IMR-90 (cell line): Measurements from ENCODE around the gene RIMS1. TPM values are rescaled to one million over a fixed set of nuclear protein-coding genes. Genes with fewer than 3 reads are reported as not detected.

Experiments
- ATAC-seq: fragments of 200-7000 bp; cut with Tn5 transposase; 2 replicates; pipeline ENCODE4 v1.9.1; 2020; ENCODE audit warnings: low read depth, mild to moderate bottlenecking, moderate library complexity
- BruUV-seq: library from RNA; stranded (reverse); fragments of 400-500 nt; replicated peaks from 2 replicates; lab custom pipeline; 2021; lab: Mats Ljungman, UMichigan
- CTCF ChIA-PET: fragments of 300-600 bp; formaldehyde crosslinking; extraction: SDS; loops from one replicate; lab custom pipeline; 2021; ENCODE audit warnings: antibody characterized with exemption; lab: Yijun Ruan, JAX
- POLR2A ChIA-PET: fragments of 300-600 bp; sonication (Branson Sonifier 250); formaldehyde crosslinking; loops from one replicate; lab custom pipeline; 2022; ENCODE audit warnings: antibody characterized with exemption; ENCODE audit not compliant: unreplicated experiment; lab: Charles Lee
- DNase-seq: peaks from one replicate; pipeline ENCODE4 v3.0.0; 2013
- H2AFZ ChIP-seq: replicated peaks from 2 replicates; pipeline ENCODE3; 2013; ENCODE audit warnings: low read length, mild to moderate bottlenecking; ENCODE audit not compliant: poor library complexity
- H2AK5ac ChIP-seq: 2 replicates; pipeline ENCODE4 v1.6.1; 2013; ENCODE audit warnings: low read depth, low read length, inconsistent platforms
- H2AK9ac ChIP-seq: replicated peaks from 2 replicates; pipeline ENCODE3; 2013; ENCODE audit warnings: mild to moderate bottlenecking, low read depth, low read length, moderate library complexity; ENCODE audit not compliant: poor library complexity
- H2BK120ac ChIP-seq: 2 replicates; pipeline ENCODE4 v1.6.1; 2013; ENCODE audit warnings: low read depth, low read length, inconsistent platforms
- H2BK15ac ChIP-seq: 3 replicates; pipeline ENCODE4 v1.6.1; 2013; ENCODE audit warnings: low read depth, low read length, inconsistent platforms
- H2BK20ac ChIP-seq: 2 replicates; pipeline ENCODE4 v1.6.1; 2013; ENCODE audit warnings: low read depth, mild to moderate bottlenecking, inconsistent platforms, low read length, moderate library complexity
- H2BK5ac ChIP-seq: 2 replicates; pipeline ENCODE4 v1.6.1; 2013; ENCODE audit warnings: mild to moderate bottlenecking, low read depth, low read length, inconsistent platforms; ENCODE audit not compliant: poor library complexity, severe bottlenecking
- H3K14ac ChIP-seq: replicated peaks from 2 replicates; pipeline ENCODE4 v1.6.1; 2013; ENCODE audit warnings: low read depth, low read length, inconsistent platforms
- H3K18ac ChIP-seq: 2 replicates; pipeline ENCODE4 v1.6.1; 2013; ENCODE audit warnings: low read depth, low read length, control low read depth
- H3K23ac ChIP-seq: 2 replicates; pipeline ENCODE4 v1.6.1; 2013; ENCODE audit warnings: low read depth, low read length, inconsistent platforms
- H3K27ac ChIP-seq: 2 replicates; pipeline ENCODE4 v1.5.1; 2013; ENCODE audit warnings: mild to moderate bottlenecking, control low read depth, low read length; ENCODE audit not compliant: insufficient read depth
- H3K27me3 ChIP-seq: 2 replicates; pipeline ENCODE4 v1.6.1; 2013; ENCODE audit warnings: low read length; ENCODE audit not compliant: control insufficient read depth, insufficient read depth
- H3K36me3 ChIP-seq: 2 replicates; pipeline ENCODE4 v1.6.1; 2013; ENCODE audit warnings: low read length, mixed read lengths; ENCODE audit not compliant: control insufficient read depth, insufficient read depth
- H3K4ac ChIP-seq: 2 replicates; pipeline ENCODE4 v1.6.1; 2013; ENCODE audit warnings: low read depth, low read length, inconsistent platforms
- H3K4me1 ChIP-seq: 2 replicates; pipeline ENCODE4 v1.6.1; 2013; ENCODE audit warnings: low read length, mixed read lengths; ENCODE audit not compliant: control insufficient read depth, insufficient read depth
- H3K4me2 ChIP-seq: 2 replicates; pipeline ENCODE4 v1.6.1; 2013; ENCODE audit warnings: low read depth, mild to moderate bottlenecking, control low read depth, low read length, moderate library complexity
- H3K4me3 ChIP-seq: 2 replicates; pipeline ENCODE4 v1.5.1; 2013; ENCODE audit warnings: low read depth, mild to moderate bottlenecking, control low read depth, low read length, moderate library complexity; ENCODE audit not compliant: insufficient read depth
- H3K56ac ChIP-seq: 2 replicates; pipeline ENCODE4 v1.6.1; 2013; ENCODE audit warnings: low read length, inconsistent platforms; ENCODE audit not compliant: insufficient read depth; ENCODE audit errors: extremely low read depth
- H3K79me1 ChIP-seq, 2 experiments: 2 replicates each; pipeline ENCODE4 v1.6.1; 2013; ENCODE audit warnings: low read length in 2 of 2, inconsistent platforms in 1 of 2, low read depth in 1 of 2
- H3K9ac ChIP-seq: 2 replicates; pipeline ENCODE4 v1.6.1; 2013; ENCODE audit warnings: low read depth, low read length, control low read depth
- H3K9me1 ChIP-seq: 2 replicates; pipeline ENCODE4 v1.6.1; 2013; ENCODE audit warnings: low read length, inconsistent platforms; ENCODE audit not compliant: insufficient read depth
- H3K9me3 ChIP-seq: 2 replicates; pipeline ENCODE4 v1.6.1; 2013; ENCODE audit warnings: low read length; ENCODE audit not compliant: control insufficient read depth, insufficient read depth
- H4K20me1 ChIP-seq: 2 replicates; pipeline ENCODE4 v1.6.1; 2013; ENCODE audit warnings: low read length, inconsistent platforms; ENCODE audit not compliant: insufficient read depth
- H4K5ac ChIP-seq: 2 replicates; pipeline ENCODE4 v1.6.1; 2013; ENCODE audit warnings: mild to moderate bottlenecking, low read depth, low read length, control low read depth
- H4K8ac ChIP-seq, 2 experiments: 2 replicates each; pipeline ENCODE4 v1.6.1; 2013; ENCODE audit warnings: low read depth in 2 of 2, low read length in 2 of 2, control low read depth in 1 of 2, inconsistent platforms in 1 of 2
- H4K91ac ChIP-seq: 2 replicates; pipeline ENCODE4 v1.6.1; 2013; ENCODE audit warnings: low read depth, low read length, inconsistent platforms; ENCODE audit not compliant: insufficient read depth
- CHD1 ChIP-seq: IDR thresholded peaks from 2 replicates; pipeline ENCODE4 v1.6.1; 2012; ENCODE audit warnings: low read depth, low read length, improper control_type of control experiment
- CTCF ChIP-seq: conservative IDR thresholded peaks from 2 replicates; pipeline ENCODE4 v1.5.1; 2012; ENCODE audit warnings: mild to moderate bottlenecking, low read depth, low read length, improper control_type of control experiment
- MAZ ChIP-seq: IDR thresholded peaks from 2 replicates; pipeline ENCODE4 v1.6.1; 2012; ENCODE audit warnings: low read depth, mild to moderate bottlenecking, low read length, improper control_type of control experiment, moderate library complexity, borderline replicate concordance
- RFX5 ChIP-seq: IDR thresholded peaks from 2 replicates; pipeline ENCODE4 v1.8.0; 2012; ENCODE audit warnings: low read depth, mild to moderate bottlenecking, low read length, moderate library complexity
- SMC3 ChIP-seq: fragments of 150-350 bp; IDR thresholded peaks from 2 replicates; pipeline ENCODE4 v1.6.1; 2016; ENCODE audit warnings: low read depth, mild to moderate bottlenecking, antibody characterized with exemption, low read length, moderate library complexity
- WGBS, 2 experiments: methylation state at CpG; one replicate each; pipeline versions ENCODE4 v1.1.5 to v1.1.7; 2013; ENCODE audit warnings: missing lambda C conversion rate in 2 of 2; ENCODE audit not compliant: insufficient read length in 1 of 2; ENCODE audit errors: extremely low coverage in 2 of 2; 5-methylcytosine and 5-hydroxymethylcytosine counted together
- dilution Hi-C: fragments of 300-500 bp; cut with HindIII; formaldehyde crosslinking; loops from one replicate; pipeline ENCODE4 v1.14.3; 2018; ENCODE audit warnings: low sequenced_read_pairs; ENCODE audit not compliant: unreplicated experiment
- in situ Hi-C: fragments of 300-500 bp; cut with MboI; formaldehyde crosslinking; loops from 3 replicates; pipeline ENCODE4 v1.14.3; 2019; ENCODE audit warnings: low sequenced_read_pairs, inconsistent platforms, mixed read lengths
- intact Hi-C: fragments of 100-400 bp; cut with micrococcal nuclease; formaldehyde crosslinking; loops from 2 replicates; pipeline ENCODE4 v1.10.0; 2022
- polyA plus RNA-seq, 3 experiments: library from polyadenylated mRNA; depleted of rRNA; stranded (reverse); fragments of >200 nt; gene quantifications; 2 replicates each; pipeline ENCODE4 v1.2.3, GENCODE V29; 2012; ENCODE audit warnings: low replicate concordance in 1 of 3
- total RNA-seq: library from RNA; depleted of rRNA; stranded (reverse); fragments of >200 nt; gene quantifications from 2 replicates; pipeline ENCODE4 v1.2.3, GENCODE V29; 2012

RIMS1 gene
- total and polyA plus RNA-seq, 2 of the 4 experiments (the other 2 are of a cell fraction): 0.44 to 3.8 TPM

- Histone ChIP-seq H2AFZ (no peak overlapping the region), H2BK20ac (peak overlapping the region; percentile 61; the same call in 1 of the 2 replicates), H3K9me1 (0 out of 2 replicates have a peak, but pooled peaks cover 3% of the 10 kb centered on the region), H4K91ac (peak overlapping the region; percentile 35; the same call in 1 of the 2 replicates), H3K4me2 (no peak overlapping the region), H3K9ac (no peak overlapping the region), H3K27me3 (no peaks in the 10 kb centered on the region), H2BK120ac (peak overlapping the region; percentile 66; the same call in 1 of the 2 replicates), H2BK5ac (peak overlapping the region; percentile 20), H3K36me3 (no peaks in the 10 kb centered on the region), H2AK5ac (no peak overlapping the region), H3K18ac (peak overlapping the region; percentile 62; the same call in 1 of the 2 replicates), H4K5ac (no peak overlapping the region), H3K79me1 (no peaks in the 10 kb centered on the region), H2AK9ac (no peak overlapping the region), H4K8ac (peak overlapping the region in 1 of 2 experiments; percentile 22; a peak in 1 of 4 replicates), H3K4ac (peak overlapping the region; percentile 19; the same call in 1 of the 2 replicates), H3K9me3 (no peaks in the 10 kb centered on the region), H3K14ac (0 out of 2 replicates have a peak overlapping the region, but pooled peaks have one; percentile 25), H3K4me1 (peaks cover 9% of the 10 kb centered on the region), H3K4me3 (no peak overlapping the region), H2BK15ac (no peak overlapping the region), H4K20me1 (no peaks in the 10 kb centered on the region), H3K27ac (no peak overlapping the region), H3K23ac (no peak overlapping the region), H3K56ac (no peak overlapping the region)
- intact Hi-C loops (no loop called here), dilution Hi-C loops (no loop called here), in situ Hi-C loops (loop anchor here (25.0 kb wide), 1 partner anchor 917 kb away; no protein-coding TSS in a partner anchor)
- no peak for TF ChIP-seq SMC3
- no peak for TF ChIP-seq CHD1
- TF ChIP-seq RFX5: no peak
- TF ChIP-seq CTCF: no peak
- no peak for TF ChIP-seq MAZ
- DNase-seq (no peak), ATAC-seq (no peak)
- CTCF ChIA-PET: no interaction called here
- POLR2A ChIA-PET: no interaction called here
- BruUV-seq: no TSS peak
- no CpG with 5 or more reads among the region's 2 CpGs for WGBS, 2 experiments
Observed at GRCh38 chr6:72419966-72420365, 533.6 kb downstream of the RIMS1 start.
